Ascending aorta (tissue), 2 donors: Measurements from ENCODE around the gene PCNX2. TPM values are rescaled to one million over a fixed set of nuclear protein-coding genes. Genes with fewer than 3 reads are reported as not detected.

ENCODE experiments used
- DNase-seq, 2 donors: peaks; one replicate each; pipeline ENCODE4 v3.0.0-alpha.2; 2019; ENCODE audit warnings: low spot score in 2 of 2
- H3K27ac ChIP-seq, 2 donors: fragments of 200-600 bp; sonication (generic); one replicate each; pipeline ENCODE4 v1.5.1; 2016 to 2017; ENCODE audit warnings: mild to moderate bottlenecking in 1 of 2
- H3K27me3 ChIP-seq: fragments of 200-600 bp; sonication (generic); one replicate; pipeline ENCODE4 v1.5.1; 2017
- H3K36me3 ChIP-seq, 2 donors: fragments of 200-600 bp; sonication (generic); one replicate each; pipeline ENCODE4 v1.5.1; 2016
- H3K4me1 ChIP-seq, 2 donors: fragments of 200-600 bp; sonication (generic); one replicate each; pipeline ENCODE4 v1.5.1; 2016 to 2017; ENCODE audit warnings: mild to moderate bottlenecking in 1 of 2
- H3K4me3 ChIP-seq, 2 donors: fragments of 200-600 bp; sonication (generic); one replicate each; pipeline ENCODE4 v1.5.1; 2016 to 2017; ENCODE audit warnings: mild to moderate bottlenecking in 1 of 2
- H3K9me3 ChIP-seq, 2 donors: fragments of 200-600 bp; sonication (generic); one replicate each; pipeline ENCODE4 v1.5.1; 2016
- intact Hi-C: fragments of 100-400 bp; cut with DNase I; formaldehyde crosslinking; loops from one replicate; pipeline ENCODE4 v1.15.1; 2023
- total RNA-seq: library from RNA; depleted of rRNA; stranded (reverse); fragments of >200 nt; gene quantifications from one replicate; pipeline ENCODE4 v1.1.0, GENCODE V29; 2016
- TF ChIP-seq, protein P1 (sequence below), 3 experiments: fragments of 200-600 bp in 2 of 3; fragments of 450-650 bp in 1 of 3; sonication (generic) in 2 of 3; IDR thresholded peaks; one replicate each; pipeline ENCODE4 v1.5.1; 2016 to 2019; ENCODE audit warnings: antibody characterized with exemption in 3 of 3, mild to moderate bottlenecking in 1 of 3, moderate library complexity in 1 of 3

Gene PCNX2
- total RNA-seq, 1 donor from 2014 or later, result 13.6 TPM

DNA sequence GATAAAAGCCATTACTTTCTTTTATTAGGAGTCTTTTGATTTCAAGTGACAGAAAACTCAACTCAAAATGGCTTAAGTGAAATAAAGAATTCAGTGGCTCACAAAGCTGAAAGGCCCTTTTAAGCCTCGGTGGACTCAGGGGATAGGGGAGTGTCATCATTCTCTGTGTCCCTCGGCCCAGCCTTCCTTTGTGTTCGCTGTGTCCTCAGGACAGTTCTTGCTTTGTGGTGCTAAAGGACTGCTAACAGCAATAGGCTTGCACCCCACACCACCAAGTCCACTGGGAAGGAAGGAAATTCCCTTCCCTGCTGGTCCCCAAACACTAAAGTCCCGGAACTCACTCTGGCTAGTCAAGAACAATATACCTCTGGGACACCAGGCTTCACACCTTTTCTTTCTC is 216.0 kb downstream of the PCNX2 start:
- H3K36me3 ChIP-seq, result no peaks in the 10 kb centered on the region
- TF ChIP-seq, protein P1, sequence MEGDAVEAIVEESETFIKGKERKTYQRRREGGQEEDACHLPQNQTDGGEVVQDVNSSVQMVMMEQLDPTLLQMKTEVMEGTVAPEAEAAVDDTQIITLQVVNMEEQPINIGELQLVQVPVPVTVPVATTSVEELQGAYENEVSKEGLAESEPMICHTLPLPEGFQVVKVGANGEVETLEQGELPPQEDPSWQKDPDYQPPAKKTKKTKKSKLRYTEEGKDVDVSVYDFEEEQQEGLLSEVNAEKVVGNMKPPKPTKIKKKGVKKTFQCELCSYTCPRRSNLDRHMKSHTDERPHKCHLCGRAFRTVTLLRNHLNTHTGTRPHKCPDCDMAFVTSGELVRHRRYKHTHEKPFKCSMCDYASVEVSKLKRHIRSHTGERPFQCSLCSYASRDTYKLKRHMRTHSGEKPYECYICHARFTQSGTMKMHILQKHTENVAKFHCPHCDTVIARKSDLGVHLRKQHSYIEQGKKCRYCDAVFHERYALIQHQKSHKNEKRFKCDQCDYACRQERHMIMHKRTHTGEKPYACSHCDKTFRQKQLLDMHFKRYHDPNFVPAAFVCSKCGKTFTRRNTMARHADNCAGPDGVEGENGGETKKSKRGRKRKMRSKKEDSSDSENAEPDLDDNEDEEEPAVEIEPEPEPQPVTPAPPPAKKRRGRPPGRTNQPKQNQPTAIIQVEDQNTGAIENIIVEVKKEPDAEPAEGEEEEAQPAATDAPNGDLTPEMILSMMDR (IDR thresholded peaks at IDR 0.05), result no peak
- DNase-seq, result no peak
- no peaks in the 10 kb centered on the region for H3K27me3 ChIP-seq
- intact Hi-C loops, result no loop called here
- no peak overlapping the region for H3K4me3 ChIP-seq
- H3K4me1 ChIP-seq, result no peaks in the 10 kb centered on the region
- H3K27ac ChIP-seq, result no peak overlapping the region
- H3K9me3 ChIP-seq, result no peaks in the 10 kb centered on the region

GRCh38 chr1:233078396-233078795 is 217.1 kb downstream of the PCNX2 start:
- Histone ChIP-seq H3K4me1 (no peaks in the 10 kb centered on the region), H3K9me3 (peaks cover 0 to 5% of the 10 kb centered on the region in 2 donors), H3K27me3 (no peaks in the 10 kb centered on the region), H3K4me3 (no peak overlapping the region), H3K27ac (no peak overlapping the region), H3K36me3 (no peaks in the 10 kb centered on the region)
- no peak for DNase-seq
- TF ChIP-seq, protein P1 (IDR thresholded peaks at IDR 0.05), result no peak
- intact Hi-C loops, result no loop called here

GRCh38 chr1:233075915-233076295 is 219.6 kb downstream of the PCNX2 start:
- TF ChIP-seq, protein P1 (IDR thresholded peaks at IDR 0.05), result no peak
- Histone ChIP-seq H3K4me1 (no peaks in the 10 kb centered on the region), H3K36me3 (no peaks in the 10 kb centered on the region), H3K27ac (no peak overlapping the region), H3K4me3 (no peak overlapping the region), H3K27me3 (no peaks in the 10 kb centered on the region), H3K9me3 (peaks cover 0 to 6% of the 10 kb centered on the region in 2 donors)
- DNase-seq, result no peak
- intact Hi-C loops, result no loop called here

GRCh38 chr1:233066087-233066486 is 229.4 kb downstream of the PCNX2 start:
- Histone ChIP-seq H3K27me3 (no peaks in the 10 kb centered on the region), H3K9me3 (no peaks in the 10 kb centered on the region), H3K4me3 (no peak overlapping the region), H3K4me1 (no peaks in the 10 kb centered on the region), H3K27ac (no peak overlapping the region), H3K36me3 (no peaks in the 10 kb centered on the region)
- TF ChIP-seq, protein P1 (IDR thresholded peaks at IDR 0.05), result no peak
- DNase-seq, result no peak
- intact Hi-C loops, result no loop called here

DNA sequence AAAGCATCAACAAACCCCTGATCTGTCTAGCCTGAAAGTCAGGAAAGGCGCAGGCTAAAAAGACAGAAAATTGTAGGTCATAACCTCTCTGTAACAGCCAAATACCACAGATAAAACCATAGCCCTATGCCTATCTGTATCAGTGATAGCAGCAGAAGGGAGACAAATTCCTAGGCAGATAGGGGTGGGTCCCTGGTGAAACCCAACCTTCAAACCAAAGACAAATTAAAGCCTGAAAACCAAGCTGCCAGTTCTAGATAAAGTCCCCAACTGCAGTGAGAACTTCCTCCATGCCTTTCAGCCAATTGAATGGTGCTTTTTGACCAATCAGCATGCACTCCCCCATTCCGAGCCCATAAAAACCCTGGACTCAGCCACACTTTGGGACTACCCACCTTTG is 229.8 kb downstream of the PCNX2 start:
- intact Hi-C loops, result no loop called here
- H3K4me3 ChIP-seq, result no peak overlapping the region
- no peaks in the 10 kb centered on the region for H3K4me1 ChIP-seq
- H3K27me3 ChIP-seq, result no peaks in the 10 kb centered on the region
- H3K36me3 ChIP-seq, result no peaks in the 10 kb centered on the region
- H3K9me3 ChIP-seq, result no peaks in the 10 kb centered on the region
- no peak for DNase-seq
- H3K27ac ChIP-seq, result no peak overlapping the region
- TF ChIP-seq, protein P1 (IDR thresholded peaks at IDR 0.05), result no peak

GRCh38 chr1:233064988-233065387 is 230.5 kb downstream of the PCNX2 start:
- Histone ChIP-seq H3K36me3 (no peaks in the 10 kb centered on the region), H3K9me3 (no peaks in the 10 kb centered on the region), H3K4me1 (no peaks in the 10 kb centered on the region), H3K27ac (no peak overlapping the region), H3K27me3 (no peaks in the 10 kb centered on the region), H3K4me3 (no peak overlapping the region)
- no peak for DNase-seq
- TF ChIP-seq, protein P1 (IDR thresholded peaks at IDR 0.05), result no peak
- intact Hi-C loops, result no loop called here
